PC-3 (cell line): Measurements from ENCODE around the gene OR2M3. TPM values are rescaled to one million over a fixed set of nuclear protein-coding genes. Genes with fewer than 3 reads are reported as not detected.

ENCODE experiments used
- ATAC-seq: fragments of 200-7000 bp; cut with Tn5 transposase; 2 replicates; pipeline ENCODE4 v1.9.1; 2020; ENCODE audit warnings: mild to moderate bottlenecking, moderate library complexity
- BruUV-seq: library from RNA; stranded (reverse); fragments of 400-500 nt; replicated peaks from 2 replicates; lab custom pipeline; 2021; lab: Mats Ljungman, UMichigan
- CTCF ChIA-PET: fragments of 300-600 bp; sonication (Branson Sonifier 250); formaldehyde crosslinking; loops from one replicate; lab custom pipeline; 2022; ENCODE audit warnings: antibody characterized with exemption; lab: Charles Lee
- POLR2A ChIA-PET: fragments of 300-600 bp; sonication (Branson Sonifier 250); formaldehyde crosslinking; loops from one replicate; lab custom pipeline; 2022; ENCODE audit warnings: antibody characterized with exemption; ENCODE audit not compliant: unreplicated experiment; lab: Charles Lee
- DNase-seq: peaks from one replicate; pipeline ENCODE4 v3.0.0-alpha.2; 2015
- H2AFZ ChIP-seq: fragments of 300-600 bp; sonication (generic); 2 replicates; pipeline ENCODE4 v1.6.0; 2016; ENCODE audit warnings: antibody characterized with exemption, low read length
- H3F3A ChIP-seq: fragments of 300-600 bp; sonication (generic); one replicate; pipeline ENCODE4 v1.6.0; 2017; ENCODE audit warnings: antibody characterized with exemption, low read length, control low read depth, mild to moderate bottlenecking; ENCODE audit not compliant: unreplicated experiment
- H3K27ac ChIP-seq: fragments of 300-600 bp; sonication (generic); 2 replicates; pipeline ENCODE4 v1.5.1; 2016; ENCODE audit warnings: mild to moderate bottlenecking, low read length
- H3K27me3 ChIP-seq: fragments of 300-600 bp; sonication (generic); 2 replicates; pipeline ENCODE4 v1.6.1; 2016; ENCODE audit warnings: low read length, mixed read lengths
- H3K36me3 ChIP-seq: fragments of 300-600 bp; sonication (generic); 2 replicates; pipeline ENCODE4 v1.6.1; 2016; ENCODE audit warnings: low read depth, mixed run types, low read length, mixed read lengths
- H3K4me1 ChIP-seq: fragments of 300-600 bp; sonication (generic); 2 replicates; pipeline ENCODE4 v1.5.1; 2016; ENCODE audit warnings: low read length; ENCODE audit not compliant: insufficient read depth
- H3K4me2 ChIP-seq: fragments of 300-600 bp; sonication (generic); 2 replicates; pipeline ENCODE4 v1.6.0; 2016; ENCODE audit warnings: low read length
- H3K4me3 ChIP-seq: fragments of 300-600 bp; sonication (generic); 2 replicates; pipeline ENCODE4 v1.5.1; 2016; ENCODE audit warnings: mild to moderate bottlenecking, low read length, mixed read lengths
- H3K79me2 ChIP-seq: fragments of 300-600 bp; sonication (generic); 2 replicates; pipeline ENCODE4 v1.6.1; 2017; ENCODE audit warnings: low read length, mixed read lengths
- H3K9ac ChIP-seq: fragments of 300-600 bp; sonication (generic); 2 replicates; pipeline ENCODE4 v1.6.0; 2016; ENCODE audit warnings: mild to moderate bottlenecking, low read length
- H3K9me2 ChIP-seq: fragments of 300-600 bp; sonication (generic); replicated peaks from 2 replicates; pipeline ENCODE4 v1.6.1; 2016; ENCODE audit warnings: mixed run types, low read length, mixed read lengths
- H3K9me3 ChIP-seq: fragments of 300-600 bp; sonication (generic); 2 replicates; pipeline ENCODE4 v1.6.1; 2016; ENCODE audit warnings: low read length, mixed read lengths
- H4K20me1 ChIP-seq: fragments of 300-600 bp; sonication (generic); 2 replicates; pipeline ENCODE4 v1.6.1; 2016; ENCODE audit warnings: low read length, mixed read lengths
- EZH2 ChIP-seq: fragments of 300-600 bp; sonication (generic); IDR thresholded peaks from one replicate; pipeline ENCODE4 v1.6.1; 2017; ENCODE audit warnings: antibody characterized with exemption, mild to moderate bottlenecking, low read length; ENCODE audit not compliant: unreplicated experiment
- EZH2phosphoT487 ChIP-seq: fragments of 300-600 bp; sonication (generic); IDR thresholded peaks from 2 replicates; pipeline ENCODE4 v1.6.1; 2018; ENCODE audit warnings: mild to moderate bottlenecking, antibody characterized with exemption, low read length, borderline replicate concordance
- intact Hi-C: fragments of 100-400 bp; cut with micrococcal nuclease; formaldehyde crosslinking; loops from 2 replicates; pipeline ENCODE4 v1.9.0; 2023
- total RNA-seq: library from RNA; depleted of rRNA; stranded (reverse); fragments of >200 nt; gene quantifications from 2 replicates; pipeline ENCODE4 v1.2.3, GENCODE V29; 2014
- TF ChIP-seq, protein P1 (sequence below): fragments of 300-600 bp; sonication (generic); conservative IDR thresholded peaks from 2 replicates; pipeline ENCODE4 v1.5.1; 2017; ENCODE audit warnings: antibody characterized with exemption, low read depth, mild to moderate bottlenecking, low read length

The OR2M3 gene
- total RNA-seq, 1 experiment from 2014 or later = not detected

DNA sequence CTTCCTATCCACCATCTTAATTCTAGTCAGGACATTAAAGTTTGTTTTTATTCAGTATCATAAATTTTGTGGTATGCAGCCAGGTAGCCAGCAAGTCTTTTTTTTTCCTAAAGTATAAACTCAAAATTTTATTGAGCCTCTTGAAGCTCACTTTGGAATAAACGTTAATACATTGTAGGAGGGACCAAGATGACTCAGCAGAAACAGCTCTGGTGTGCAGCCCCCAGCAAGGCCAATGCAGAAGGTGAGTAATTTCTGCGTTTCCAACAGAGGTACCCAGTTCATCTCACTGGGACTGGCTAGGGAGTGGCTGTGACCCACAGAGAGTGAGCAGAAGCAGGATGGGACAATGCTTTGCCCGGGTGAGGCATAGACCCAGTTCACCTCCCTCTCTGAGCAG is 9.7 kb upstream of the OR2M3 start:
- no TSS peak for BruUV-seq
- POLR2A ChIA-PET = no interaction called here

DNA sequence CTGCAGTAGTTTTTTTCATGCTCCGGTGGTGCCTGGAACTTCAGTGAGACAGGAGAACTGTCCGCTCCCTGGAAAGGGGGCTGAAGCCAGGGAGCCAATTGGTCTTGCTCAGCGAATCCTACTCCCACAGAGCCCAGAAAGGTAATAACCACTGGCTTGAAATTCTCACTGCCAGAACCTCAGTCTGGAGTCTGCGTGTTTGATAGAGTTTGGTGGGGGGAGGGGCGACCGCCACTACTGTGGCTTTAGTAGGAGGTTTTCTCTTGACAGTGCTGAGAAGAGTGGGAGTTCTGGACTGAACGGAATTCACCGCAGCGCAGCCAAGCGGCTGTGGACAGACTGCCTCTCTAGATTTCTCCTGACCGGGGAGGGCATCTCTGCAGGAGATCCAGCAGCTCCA is 8.0 kb upstream of the OR2M3 start:
- no peak overlapping the region for H3K9ac ChIP-seq
- no peaks in the 10 kb centered on the region for H3F3A ChIP-seq
- H3K4me1 ChIP-seq = no peaks in the 10 kb centered on the region
- no peaks in the 10 kb centered on the region for H3K9me2 ChIP-seq
- ATAC-seq (no peak), DNase-seq (no peak)
- ChIA-PET POLR2A (no interaction called here), CTCF (no interaction called here)
- TF ChIP-seq, protein P1, sequence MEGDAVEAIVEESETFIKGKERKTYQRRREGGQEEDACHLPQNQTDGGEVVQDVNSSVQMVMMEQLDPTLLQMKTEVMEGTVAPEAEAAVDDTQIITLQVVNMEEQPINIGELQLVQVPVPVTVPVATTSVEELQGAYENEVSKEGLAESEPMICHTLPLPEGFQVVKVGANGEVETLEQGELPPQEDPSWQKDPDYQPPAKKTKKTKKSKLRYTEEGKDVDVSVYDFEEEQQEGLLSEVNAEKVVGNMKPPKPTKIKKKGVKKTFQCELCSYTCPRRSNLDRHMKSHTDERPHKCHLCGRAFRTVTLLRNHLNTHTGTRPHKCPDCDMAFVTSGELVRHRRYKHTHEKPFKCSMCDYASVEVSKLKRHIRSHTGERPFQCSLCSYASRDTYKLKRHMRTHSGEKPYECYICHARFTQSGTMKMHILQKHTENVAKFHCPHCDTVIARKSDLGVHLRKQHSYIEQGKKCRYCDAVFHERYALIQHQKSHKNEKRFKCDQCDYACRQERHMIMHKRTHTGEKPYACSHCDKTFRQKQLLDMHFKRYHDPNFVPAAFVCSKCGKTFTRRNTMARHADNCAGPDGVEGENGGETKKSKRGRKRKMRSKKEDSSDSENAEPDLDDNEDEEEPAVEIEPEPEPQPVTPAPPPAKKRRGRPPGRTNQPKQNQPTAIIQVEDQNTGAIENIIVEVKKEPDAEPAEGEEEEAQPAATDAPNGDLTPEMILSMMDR = no peak
- TF ChIP-seq EZH2 = no peak
- no peak for TF ChIP-seq EZH2phosphoT487
- no TSS peak for BruUV-seq
- H2AFZ ChIP-seq = no peak overlapping the region
- intact Hi-C loops = no loop called here
- H3K27me3 ChIP-seq = no peaks in the 10 kb centered on the region
- no peaks in the 10 kb centered on the region for H3K9me3 ChIP-seq
- no peak overlapping the region for H3K4me2 ChIP-seq
- H3K36me3 ChIP-seq = no peaks in the 10 kb centered on the region
- H4K20me1 ChIP-seq = no peaks in the 10 kb centered on the region
- H3K27ac ChIP-seq = no peak overlapping the region
- H3K79me2 ChIP-seq = no peaks in the 10 kb centered on the region
- no peak overlapping the region for H3K4me3 ChIP-seq

More for the DNA sequence above, 9.7 kb upstream of the OR2M3 start:
- H3K79me2 ChIP-seq = no peaks in the 10 kb centered on the region
- H4K20me1 ChIP-seq = no peaks in the 10 kb centered on the region
- DNase-seq = peak; percentile 26
- H3K9me3 ChIP-seq = no peaks in the 10 kb centered on the region
- TF ChIP-seq, protein P1 = no peak
- TF ChIP-seq EZH2phosphoT487 (no peak), EZH2 (no peak)
- no peaks in the 10 kb centered on the region for H3F3A ChIP-seq
- H3K9me2 ChIP-seq = no peaks in the 10 kb centered on the region
- intact Hi-C loops = no loop called here
- H3K4me1 ChIP-seq = no peaks in the 10 kb centered on the region
- no peak overlapping the region for H3K4me2 ChIP-seq
- no peaks in the 10 kb centered on the region for H3K36me3 ChIP-seq
- no peak overlapping the region for H3K4me3 ChIP-seq
- no peak overlapping the region for H3K27ac ChIP-seq
- peak; percentile 49; the same call in 1 of the 2 replicates for ATAC-seq
- no peak overlapping the region for H2AFZ ChIP-seq
- no peak overlapping the region for H3K9ac ChIP-seq
- CTCF ChIA-PET = no interaction called here
- no peaks in the 10 kb centered on the region for H3K27me3 ChIP-seq

DNA sequence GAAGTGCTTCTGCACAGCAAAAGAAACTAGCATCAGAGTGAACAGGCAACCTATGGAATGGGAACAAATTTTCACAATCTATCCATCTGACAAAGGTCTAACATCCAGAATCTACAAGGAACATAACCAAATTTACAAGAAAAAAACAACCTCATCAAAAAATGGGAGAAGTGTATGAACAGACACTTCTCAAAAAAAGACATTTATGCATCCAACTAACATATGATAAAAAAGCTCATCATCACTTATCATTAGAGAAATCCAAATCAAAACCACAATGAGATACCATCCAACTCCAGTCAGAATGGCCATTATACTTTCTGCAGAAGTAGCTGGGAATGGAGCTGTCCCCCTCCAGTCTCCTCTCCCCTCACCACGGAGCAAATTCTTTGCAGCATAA is 2.9 kb upstream of the OR2M3 start:
- TF ChIP-seq, protein P1 = no peak
- TF ChIP-seq EZH2 = no peak
- no peak for TF ChIP-seq EZH2phosphoT487
- Histone ChIP-seq H3K36me3 (no peaks in the 10 kb centered on the region), H3K9me3 (no peaks in the 10 kb centered on the region), H4K20me1 (no peaks in the 10 kb centered on the region), H3F3A (no peaks in the 10 kb centered on the region), H3K4me3 (no peak overlapping the region), H3K4me1 (no peaks in the 10 kb centered on the region), H3K9me2 (no peaks in the 10 kb centered on the region), H3K27me3 (no peaks in the 10 kb centered on the region), H3K9ac (no peak overlapping the region), H3K4me2 (no peak overlapping the region), H3K79me2 (no peaks in the 10 kb centered on the region), H3K27ac (no peak overlapping the region), H2AFZ (no peak overlapping the region)
- BruUV-seq = no TSS peak
- ChIA-PET CTCF (no interaction called here), POLR2A (no interaction called here)
- intact Hi-C loops = no loop called here
- DNase-seq (no peak), ATAC-seq (no peak)
